Neural cell (in vitro differentiated cells): ENCODE measurements around the gene GRP. TPM values are rescaled to one million over a fixed set of nuclear protein-coding genes. Genes with fewer than 3 reads are reported as not detected.

Source experiments
- H2AFZ ChIP-seq: fragments of 200-600, 300-800 bp; sonication (generic), shearing (Covaris generic); 2 replicates; pipeline ENCODE4 v1.6.0; 2014; ENCODE audit warnings: low read depth, mild to moderate bottlenecking, antibody characterized with exemption, low read length, moderate library complexity
- H3F3A ChIP-seq: fragments of 200-600 bp; shearing (Covaris generic); 2 replicates; pipeline ENCODE4 v1.6.1; 2016; ENCODE audit warnings: mild to moderate bottlenecking, moderate library complexity, mixed read lengths, antibody characterized with exemption, low read length; ENCODE audit not compliant: insufficient read depth, poor library complexity, severe bottlenecking
- H3K27ac ChIP-seq: fragments of 200-600, 300-800 bp; sonication (generic), shearing (Covaris generic); 2 replicates; pipeline ENCODE4 v1.5.1; 2014; ENCODE audit warnings: mild to moderate bottlenecking, low read length, moderate library complexity
- H3K27me3 ChIP-seq: fragments of 300-800, 200-600 bp; sonication (generic), shearing (Covaris generic); 2 replicates; pipeline ENCODE4 v1.6.0; 2014; ENCODE audit warnings: mild to moderate bottlenecking, low read depth, low read length, moderate library complexity; ENCODE audit not compliant: insufficient read depth
- H3K36me3 ChIP-seq: fragments of 300-800, 200-600 bp; sonication (generic), shearing (Covaris generic); 2 replicates; pipeline ENCODE4 v1.5.1; 2014; ENCODE audit warnings: mild to moderate bottlenecking, antibody characterized with exemption, low read length, moderate library complexity; ENCODE audit not compliant: insufficient read depth
- H3K4me2 ChIP-seq: fragments of 300-800, 200-600 bp; sonication (generic), shearing (Covaris generic); 2 replicates; pipeline ENCODE4 v1.6.0; 2014; ENCODE audit warnings: mild to moderate bottlenecking, low read length
- H3K4me3 ChIP-seq: fragments of 300-800, 200-600 bp; sonication (generic), shearing (Covaris generic); 2 replicates; pipeline ENCODE4 v1.5.1; 2014; ENCODE audit warnings: mild to moderate bottlenecking, low read length, moderate library complexity
- H3K79me2 ChIP-seq: fragments of 200-600 bp; shearing (Covaris generic); replicated peaks from 2 replicates; pipeline ENCODE4 v1.6.0; 2014; ENCODE audit warnings: mild to moderate bottlenecking, low read length, moderate library complexity; ENCODE audit not compliant: insufficient read depth
- H3K9ac ChIP-seq: fragments of 300-800, 200-600 bp; sonication (generic), shearing (Covaris generic); 2 replicates; pipeline ENCODE4 v1.6.1; 2016; ENCODE audit warnings: mild to moderate bottlenecking, low read length, mixed read lengths
- H3K9me2 ChIP-seq: fragments of 200-600 bp; shearing (Covaris generic); 2 replicates; pipeline ENCODE4 v1.6.1; 2016; ENCODE audit warnings: mild to moderate bottlenecking, low read length, mixed read lengths; ENCODE audit not compliant: insufficient read depth
- H3K9me3 ChIP-seq: fragments of 200-600, 300-800 bp; sonication (generic), shearing (Covaris generic); 2 replicates; pipeline ENCODE4 v1.6.1; 2016; ENCODE audit warnings: mild to moderate bottlenecking, mixed run types, low read length, moderate library complexity, mixed read lengths
- H4K20me1 ChIP-seq: fragments of 200-600 bp; shearing (Covaris generic); 2 replicates; pipeline ENCODE4 v1.6.1; 2016; ENCODE audit warnings: mild to moderate bottlenecking, mixed run types; ENCODE audit not compliant: insufficient read depth
- CTCF ChIP-seq: fragments of 450-650 bp; IDR thresholded peaks from 2 replicates; pipeline ENCODE4 v1.5.1; 2014; ENCODE audit warnings: antibody characterized with exemption, mild to moderate bottlenecking, moderate library complexity; ENCODE audit not compliant: poor library complexity, severe bottlenecking
- EP300 ChIP-seq: fragments of 450-650 bp; conservative IDR thresholded peaks from 2 replicates; pipeline ENCODE4 v1.6.1; 2014; ENCODE audit warnings: antibody characterized with exemption, mild to moderate bottlenecking, moderate library complexity; ENCODE audit not compliant: poor library complexity, severe bottlenecking
- EZH2 ChIP-seq: fragments of 200-600, 300-800 bp; shearing (Covaris generic), sonication (generic); IDR thresholded peaks from 2 replicates; pipeline ENCODE4 v1.6.1; 2014; ENCODE audit warnings: antibody characterized with exemption, low read length, borderline replicate concordance, mild to moderate bottlenecking; ENCODE audit not compliant: insufficient read depth, poor library complexity, severe bottlenecking
- MXI1 ChIP-seq: fragments of 450-650 bp; conservative IDR thresholded peaks from 2 replicates; pipeline ENCODE4 v1.6.1; 2014; ENCODE audit warnings: antibody characterized with exemption, mild to moderate bottlenecking; ENCODE audit not compliant: poor library complexity, severe bottlenecking
- POLR2AphosphoS5 ChIP-seq: IDR thresholded peaks from 2 replicates; pipeline ENCODE4 v1.6.1; 2012
- RAD21 ChIP-seq: fragments of 450-650 bp; conservative IDR thresholded peaks from 2 replicates; pipeline ENCODE4 v1.6.1; 2014; ENCODE audit warnings: antibody characterized with exemption, mild to moderate bottlenecking, moderate library complexity
- REST ChIP-seq: IDR thresholded peaks from 2 replicates; pipeline ENCODE4 v1.6.1; 2012; ENCODE audit warnings: borderline replicate concordance
- SMC3 ChIP-seq: fragments of 450-650 bp; conservative IDR thresholded peaks from 2 replicates; pipeline ENCODE4 v1.6.1; 2014; ENCODE audit warnings: antibody characterized with exemption, mild to moderate bottlenecking, moderate library complexity; ENCODE audit not compliant: poor library complexity
- TAF1 ChIP-seq: IDR thresholded peaks from 2 replicates; pipeline ENCODE4 v1.6.1; 2012; ENCODE audit warnings: low read depth
- polyA plus RNA-seq: library from polyadenylated mRNA; depleted of rRNA; stranded (reverse); fragments of >200 nt; gene quantifications from 2 replicates; pipeline ENCODE4 v1.2.3, GENCODE V29; 2014

GRP gene
- polyA plus RNA-seq, 1 donor from 2014 or later, result not detected

GRCh38 chr18:59233017-59233410 is 13.1 kb downstream of the GRP start:
- Histone ChIP-seq H2AFZ (no peak overlapping the region), H3K79me2 (no peaks in the 10 kb centered on the region), H3F3A (no peaks in the 10 kb centered on the region), H4K20me1 (no peaks in the 10 kb centered on the region), H3K4me2 (no peak overlapping the region), H3K36me3 (no peaks in the 10 kb centered on the region), H3K9me2 (no peaks in the 10 kb centered on the region), H3K9ac (no peak overlapping the region), H3K27ac (no peak overlapping the region), H3K27me3 (no peaks in the 10 kb centered on the region), H3K4me3 (no peak overlapping the region), H3K9me3 (no peaks in the 10 kb centered on the region)
- no peak for TF ChIP-seq TAF1
- no peak for TF ChIP-seq CTCF
- no peak for TF ChIP-seq EP300
- no peak for TF ChIP-seq MXI1
- TF ChIP-seq POLR2AphosphoS5, result no peak
- no peak for TF ChIP-seq RAD21
- TF ChIP-seq EZH2, result no peak
- TF ChIP-seq SMC3, result no peak

- H3F3A ChIP-seq, result no peaks in the 10 kb centered on the region
- no peaks in the 10 kb centered on the region for H4K20me1 ChIP-seq
- H3K27me3 ChIP-seq, result no peaks in the 10 kb centered on the region
- H3K4me3 ChIP-seq, result no peak overlapping the region
- no peak for TF ChIP-seq CTCF
- peak; percentile 62 for TF ChIP-seq EP300
- peak; percentile 91 for TF ChIP-seq POLR2AphosphoS5
- no peaks in the 10 kb centered on the region for H3K9me2 ChIP-seq
- H2AFZ ChIP-seq, result no peak overlapping the region
- no peaks in the 10 kb centered on the region for H3K36me3 ChIP-seq
- no peaks in the 10 kb centered on the region for H3K9me3 ChIP-seq
- no peaks in the 10 kb centered on the region for H3K79me2 ChIP-seq
- H3K27ac ChIP-seq, result peak overlapping the region; percentile 20
- no peak overlapping the region for H3K9ac ChIP-seq
- H3K4me2 ChIP-seq, result no peak overlapping the region
These were observed 18.4 kb downstream of the GRP start for GRCh38 chr18:59238385-59238784.

GRCh38 chr18:59239642-59240041 is 19.7 kb downstream of the GRP start:
- Histone ChIP-seq H3K4me3 (no peak overlapping the region), H4K20me1 (no peaks in the 10 kb centered on the region), H3K79me2 (no peaks in the 10 kb centered on the region), H2AFZ (no peak overlapping the region), H3K9ac (no peak overlapping the region), H3K27me3 (no peaks in the 10 kb centered on the region), H3K9me2 (no peaks in the 10 kb centered on the region), H3K9me3 (no peaks in the 10 kb centered on the region), H3K36me3 (no peaks in the 10 kb centered on the region), H3K4me2 (no peak overlapping the region), H3F3A (no peaks in the 10 kb centered on the region), H3K27ac (no peak overlapping the region)
- TF ChIP-seq RAD21, result no peak
- TF ChIP-seq TAF1, result no peak
- no peak for TF ChIP-seq EZH2
- TF ChIP-seq CTCF, result no peak
- TF ChIP-seq SMC3, result no peak
- no peak for TF ChIP-seq REST
- no peak for TF ChIP-seq EP300
- no peak for TF ChIP-seq MXI1
- no peak for TF ChIP-seq POLR2AphosphoS5
